ENCODE results near the gene ANKRD53.
A peak's percentile ranks its signal among the peaks of the same experiment; 100 is the strongest.
"Not testable (repeated sequence)": the region's sequence is repeated elsewhere in the genome, so short reads cannot be mapped to it uniquely, and the experiment has no call there.

ANKRD53 gene

DNA sequence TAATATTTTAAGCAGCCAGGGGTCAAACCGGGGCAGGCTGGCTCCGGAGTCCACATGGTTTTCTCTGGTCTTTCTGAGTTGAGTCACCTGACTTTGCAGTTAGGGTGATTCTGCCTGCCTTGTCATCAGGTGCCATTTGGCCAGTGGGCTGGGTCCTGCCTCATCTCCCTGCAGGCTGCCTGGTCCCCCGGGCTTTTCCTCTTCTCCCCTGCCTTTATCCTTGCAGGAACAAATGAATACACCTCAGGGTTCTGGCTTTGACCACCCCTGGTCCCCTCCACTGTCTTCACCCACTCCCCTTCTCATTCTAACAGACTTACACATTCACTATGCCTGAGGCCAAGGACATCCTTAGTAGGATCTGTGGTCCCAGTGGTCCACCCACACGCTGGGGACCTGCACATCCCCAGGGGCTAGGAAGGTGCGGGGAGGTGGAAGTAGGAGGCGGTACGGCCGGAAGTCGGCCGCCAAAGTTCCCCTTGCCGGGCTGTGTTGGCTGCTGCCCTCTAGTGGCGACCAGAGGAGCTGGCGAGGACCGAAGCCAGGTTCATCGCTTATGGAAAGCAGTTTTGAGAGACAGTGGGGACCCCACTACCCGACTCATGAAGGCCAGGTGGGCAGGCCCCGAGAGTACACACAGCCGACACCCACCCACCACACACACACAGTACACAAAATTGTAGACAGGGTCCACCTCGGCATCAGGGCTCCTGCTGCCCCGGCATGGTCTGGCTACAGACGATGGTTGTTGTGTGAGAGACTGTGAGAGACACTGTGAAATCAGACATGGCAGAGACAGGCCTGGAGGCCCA, 22.6 kb downstream of the ANKRD53 start:
- Mint-ChIP-seq H3K27ac (peak overlapping the region; percentile 70), H3K4me1 (ENCODE audit: low read depth) (peaks cover 15% of the 10 kb centered on the region), H3K4me3 (peak overlapping the region; percentile 64), H3K36me3 (ENCODE audit: low read depth) (no peaks in the 10 kb centered on the region), H3K27me3 (ENCODE audit: low read depth) (peaks cover under 1% of the 10 kb centered on the region), H3K9me3 (no peaks in the 10 kb centered on the region)

DNA sequence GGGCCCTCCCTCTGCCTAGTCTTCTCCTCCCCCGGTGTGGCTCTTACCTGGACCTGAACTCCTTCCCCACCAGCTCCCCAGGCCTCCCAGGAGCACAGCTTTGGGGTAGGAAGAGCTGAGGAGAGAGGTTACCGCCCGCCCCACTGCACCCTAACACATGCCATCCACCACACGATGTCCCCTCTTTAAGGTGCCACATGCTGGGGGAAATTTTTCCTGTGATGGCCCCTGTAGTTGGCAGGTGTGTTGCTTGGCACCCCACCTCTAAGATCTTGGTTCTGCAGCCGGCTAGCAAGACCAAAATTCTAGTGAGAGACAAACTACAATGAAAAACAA, 23.1 kb downstream of the ANKRD53 start:
- peak overlapping the region; percentile 26 for H3K27ac Mint-ChIP-seq
- H3K27me3 Mint-ChIP-seq (ENCODE audit: low read depth), result no peaks in the 10 kb centered on the region
- H3K9me3 Mint-ChIP-seq, result no peaks in the 10 kb centered on the region
- H3K36me3 Mint-ChIP-seq (ENCODE audit: low read depth), result no peaks in the 10 kb centered on the region
- H3K4me1 Mint-ChIP-seq (ENCODE audit: low read depth), result peaks cover 15% of the 10 kb centered on the region
- no peak overlapping the region for H3K4me3 Mint-ChIP-seq

DNA sequence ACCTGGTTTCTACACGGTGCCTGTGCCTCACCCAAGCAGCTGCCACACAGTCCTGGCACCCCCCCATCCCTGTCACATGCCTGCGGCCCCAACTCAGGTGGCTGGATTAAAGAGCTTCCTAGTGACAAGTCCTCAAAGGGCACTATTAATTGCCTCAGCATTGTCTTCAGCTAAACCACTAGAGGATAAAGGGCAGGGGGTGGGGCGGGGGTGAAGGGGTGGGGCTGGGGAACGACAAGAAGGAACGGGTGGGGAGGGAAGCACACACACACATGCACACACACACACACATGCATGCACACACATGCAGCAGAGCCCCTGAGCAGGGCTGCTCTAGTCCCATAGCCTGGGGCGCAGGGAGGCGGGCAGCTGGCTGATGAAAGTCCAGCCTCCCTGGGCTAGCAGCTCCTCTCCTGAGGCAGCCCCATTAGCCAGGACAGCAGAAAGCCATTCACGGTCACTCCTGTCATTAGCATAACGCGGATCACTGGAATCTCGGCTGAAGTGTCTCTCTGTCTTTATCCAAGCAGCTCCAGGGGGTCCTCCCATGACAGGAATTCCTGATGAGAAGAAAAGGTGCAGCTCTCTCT, 23.6 kb downstream of the ANKRD53 start:
- no peaks in the 10 kb centered on the region for H3K36me3 Mint-ChIP-seq (ENCODE audit: low read depth)
- H3K4me3 Mint-ChIP-seq, result no peak overlapping the region
- no peaks in the 10 kb centered on the region for H3K27me3 Mint-ChIP-seq (ENCODE audit: low read depth)
- no peaks in the 10 kb centered on the region for H3K9me3 Mint-ChIP-seq
- peaks cover 15% of the 10 kb centered on the region for H3K4me1 Mint-ChIP-seq (ENCODE audit: low read depth)
- no peak overlapping the region for H3K27ac Mint-ChIP-seq

DNA sequence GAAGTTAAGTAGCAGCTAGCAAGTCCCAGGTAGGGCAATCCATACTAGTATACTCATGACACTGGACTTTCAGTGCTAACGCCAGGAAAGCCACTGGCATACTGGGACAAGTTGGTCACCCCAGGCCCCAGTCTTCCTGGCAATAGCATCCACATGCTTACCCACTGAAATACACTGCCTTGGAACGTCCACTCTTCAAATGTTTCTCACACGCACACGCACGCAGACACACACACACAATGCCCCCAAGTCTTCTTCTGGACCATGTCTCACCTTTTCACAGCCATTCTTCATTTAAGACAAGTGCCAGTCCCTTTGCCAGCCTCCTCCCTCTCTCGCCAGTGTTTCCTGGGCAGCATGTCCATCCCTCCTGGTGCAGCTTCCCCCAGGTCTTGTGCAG, 25.0 kb downstream of the ANKRD53 start:
- Mint-ChIP-seq H3K27me3 (ENCODE audit: low read depth) (no peaks in the 10 kb centered on the region), H3K9me3 (no peaks in the 10 kb centered on the region), H3K27ac (no peak overlapping the region), H3K4me3 (no peak overlapping the region), H3K4me1 (ENCODE audit: low read depth) (peaks cover 15% of the 10 kb centered on the region), H3K36me3 (ENCODE audit: low read depth) (no peaks in the 10 kb centered on the region)

DNA sequence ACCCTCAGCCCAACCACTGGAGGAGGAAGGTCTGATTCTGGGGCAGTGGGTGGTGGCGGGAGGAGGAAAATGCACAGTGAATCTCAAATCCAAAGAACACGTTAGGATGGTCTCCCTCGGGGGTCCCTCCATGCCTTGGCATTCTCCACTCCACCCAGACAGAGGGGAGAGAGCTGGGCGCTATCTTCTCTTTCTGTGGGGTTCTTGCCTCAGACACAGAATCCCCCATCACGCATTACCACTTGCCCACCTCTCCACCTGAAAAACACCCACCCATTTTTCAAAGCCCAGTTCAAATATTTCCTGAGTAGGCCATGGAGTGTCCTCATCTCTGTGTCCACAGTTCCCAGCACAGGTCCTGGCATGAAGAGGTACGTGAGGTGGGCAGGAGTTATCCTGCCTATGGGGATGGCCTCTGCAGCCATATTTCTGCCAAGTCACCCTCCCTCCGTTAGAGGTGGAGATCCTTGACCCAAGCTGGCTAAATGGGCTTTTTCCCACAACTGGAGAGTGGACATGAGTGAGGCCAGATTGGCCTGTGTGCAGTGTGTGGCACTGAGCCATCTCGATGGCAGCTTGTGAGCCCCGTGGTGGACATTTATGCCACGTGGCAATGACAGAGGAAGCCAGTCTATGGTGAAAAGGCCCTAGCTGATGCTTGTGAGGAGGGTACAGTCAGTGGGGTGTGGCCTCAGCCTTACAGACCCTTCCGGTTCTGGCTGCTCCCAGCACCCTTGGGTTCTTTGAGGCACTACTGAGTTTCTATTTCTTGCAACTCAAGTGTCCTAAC, 25.7 kb downstream of the ANKRD53 start:
- H3K9me3 Mint-ChIP-seq, result no peaks in the 10 kb centered on the region
- H3K27me3 Mint-ChIP-seq (ENCODE audit: low read depth), result peaks cover 3% of the 10 kb centered on the region
- no peak overlapping the region for H3K27ac Mint-ChIP-seq
- no peaks in the 10 kb centered on the region for H3K36me3 Mint-ChIP-seq (ENCODE audit: low read depth)
- peaks cover 10% of the 10 kb centered on the region for H3K4me1 Mint-ChIP-seq (ENCODE audit: low read depth)
- H3K4me3 Mint-ChIP-seq, result no peak overlapping the region

DNA sequence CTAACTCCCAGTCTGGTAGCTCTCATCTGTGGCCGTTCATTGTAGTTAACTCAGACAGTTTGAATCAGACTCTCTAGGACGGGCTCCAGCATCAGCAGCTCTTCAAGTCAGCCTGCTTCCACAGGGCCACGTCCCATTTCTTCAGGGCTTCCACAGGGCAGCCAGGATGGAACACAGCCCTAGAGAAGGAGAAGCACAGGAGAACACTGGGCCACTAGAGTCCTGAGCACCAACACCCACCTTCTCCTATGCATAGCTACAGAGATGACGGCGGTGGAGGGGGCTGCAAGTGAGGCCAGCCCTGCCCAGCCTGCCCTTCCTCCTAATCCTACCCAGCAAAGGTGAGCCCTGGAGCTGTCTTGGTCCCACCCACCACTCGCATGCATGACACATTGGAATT, 26.4 kb downstream of the ANKRD53 start:
- H3K9me3 Mint-ChIP-seq, result no peaks in the 10 kb centered on the region
- peaks cover 4% of the 10 kb centered on the region for H3K4me1 Mint-ChIP-seq (ENCODE audit: low read depth)
- H3K36me3 Mint-ChIP-seq (ENCODE audit: low read depth), result no peaks in the 10 kb centered on the region
- no peak overlapping the region for H3K27ac Mint-ChIP-seq
- peaks cover 6% of the 10 kb centered on the region for H3K27me3 Mint-ChIP-seq (ENCODE audit: low read depth)
- H3K4me3 Mint-ChIP-seq, result no peak overlapping the region

DNA sequence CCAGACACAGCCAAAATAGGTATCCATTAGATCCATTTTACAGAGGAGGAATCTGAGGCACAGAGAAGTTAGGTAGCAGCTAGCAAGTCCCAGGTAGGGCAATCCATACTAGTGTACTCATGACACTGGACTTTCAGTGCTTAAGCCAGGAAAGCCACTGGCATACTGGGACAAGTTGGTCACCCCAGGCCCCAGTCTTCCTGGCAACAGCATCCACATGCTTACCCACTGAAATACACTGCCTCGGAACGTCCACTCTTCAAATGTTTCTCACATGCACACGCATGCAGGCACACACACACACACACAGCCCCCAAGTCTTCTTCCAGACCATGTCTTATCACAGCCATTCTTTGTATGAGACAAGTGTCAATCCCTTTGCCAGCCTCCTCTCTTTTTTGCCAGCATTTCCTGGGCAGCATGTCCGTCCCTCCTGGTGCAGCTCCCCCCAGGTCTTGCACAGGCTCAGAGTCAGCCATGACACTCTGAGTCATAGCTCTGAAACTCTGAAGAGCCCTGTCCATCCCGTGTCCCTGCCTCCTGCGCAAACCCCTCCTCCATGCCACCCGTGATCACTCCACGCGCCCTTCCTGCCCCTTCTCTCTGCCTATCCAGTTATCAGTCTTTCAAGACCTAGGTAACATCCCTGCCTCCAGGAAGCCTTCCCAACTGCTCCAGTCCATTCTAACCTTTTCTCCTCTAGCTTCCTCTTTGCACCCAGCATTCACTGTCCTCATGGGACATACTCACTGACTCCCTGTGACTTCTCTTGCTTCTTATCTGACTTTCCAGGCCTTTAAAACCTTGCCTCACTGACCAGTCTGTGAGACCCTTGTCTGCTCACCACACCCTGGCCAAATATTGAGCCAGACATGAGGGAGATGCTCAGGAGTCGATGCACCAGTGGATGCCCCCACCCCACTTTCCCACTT, 27.1 kb downstream of the ANKRD53 start:
- Mint-ChIP-seq H3K36me3 (ENCODE audit: low read depth) (no peaks in the 10 kb centered on the region), H3K9me3 (no peaks in the 10 kb centered on the region)

DNA sequence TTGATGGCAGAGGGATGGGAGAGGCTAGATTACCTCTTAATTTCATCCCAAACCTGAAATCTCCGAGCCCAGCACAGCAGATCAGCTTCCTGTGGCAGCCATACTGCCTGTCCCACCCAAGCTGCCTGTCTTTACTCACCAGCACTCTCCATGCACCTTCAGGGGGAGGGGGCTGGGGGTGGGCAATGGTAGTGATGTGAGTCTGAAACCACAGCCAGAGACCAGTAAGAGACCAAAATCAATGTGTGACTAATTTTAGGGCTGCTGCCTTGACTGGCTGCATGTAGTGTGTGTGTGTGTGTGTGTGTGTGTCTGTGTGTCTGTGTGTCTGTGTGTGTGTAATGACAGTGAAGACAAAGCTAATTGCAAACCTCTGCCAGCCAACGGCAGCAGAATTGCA, 27.9 kb downstream of the ANKRD53 start:
- Mint-ChIP-seq H3K4me3 (no peak overlapping the region), H3K9me3 (no peaks in the 10 kb centered on the region), H3K36me3 (ENCODE audit: low read depth) (no peaks in the 10 kb centered on the region), H3K27me3 (ENCODE audit: low read depth) (peaks cover 11% of the 10 kb centered on the region), H3K4me1 (ENCODE audit: low read depth) (no peaks in the 10 kb centered on the region), H3K27ac (no peak overlapping the region)

More for the DNA sequence above, 27.1 kb downstream of the ANKRD53 start:
- Mint-ChIP-seq H3K4me3 (no peak overlapping the region), H3K4me1 (ENCODE audit: low read depth) (peaks cover 4% of the 10 kb centered on the region), H3K27me3 (ENCODE audit: low read depth) (peaks cover 10% of the 10 kb centered on the region), H3K27ac (no peak overlapping the region)

DNA sequence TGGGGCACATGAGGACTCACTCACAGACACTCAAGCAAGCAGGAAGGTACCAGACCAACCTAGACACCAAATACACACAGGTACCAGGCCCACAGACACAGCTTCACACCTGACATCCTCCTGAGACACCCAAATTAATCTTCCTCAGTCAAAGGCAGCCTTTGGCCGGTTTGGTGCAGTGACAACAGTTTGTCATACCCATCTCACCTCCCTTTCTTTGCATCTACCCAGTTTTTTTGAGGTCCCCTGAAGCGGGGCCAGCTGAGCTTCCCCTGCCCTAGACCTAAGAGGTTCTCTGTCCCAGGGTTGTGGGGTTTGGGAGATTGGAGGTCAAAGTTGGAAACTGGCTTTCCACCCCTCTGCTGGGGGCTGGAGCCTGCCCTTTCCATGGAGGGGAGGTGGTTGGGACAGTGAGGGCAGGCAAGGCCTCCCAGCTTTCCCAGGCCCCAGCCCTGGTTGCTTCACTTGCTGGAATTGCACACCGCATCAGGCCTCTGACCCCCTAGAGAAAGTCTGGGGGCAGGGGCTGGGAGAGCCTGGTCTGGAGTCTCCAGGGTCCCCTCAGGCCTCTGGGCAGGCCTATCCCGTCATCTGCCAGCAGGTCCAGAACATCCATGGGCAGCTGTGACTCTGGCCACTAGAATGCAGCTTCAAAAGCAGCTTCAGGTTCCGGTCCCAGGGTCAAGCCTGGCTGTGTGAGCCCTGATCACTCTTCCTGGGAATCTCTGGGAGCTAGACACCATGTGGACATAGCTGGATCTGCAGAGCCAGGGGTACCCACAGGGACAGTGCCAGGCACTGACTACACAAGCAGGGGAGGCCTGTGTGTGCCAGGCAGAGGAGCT, 28.7 kb downstream of the ANKRD53 start:
- H3K4me1 Mint-ChIP-seq (ENCODE audit: low read depth), result no peaks in the 10 kb centered on the region
- no peaks in the 10 kb centered on the region for H3K36me3 Mint-ChIP-seq (ENCODE audit: low read depth)

DNA sequence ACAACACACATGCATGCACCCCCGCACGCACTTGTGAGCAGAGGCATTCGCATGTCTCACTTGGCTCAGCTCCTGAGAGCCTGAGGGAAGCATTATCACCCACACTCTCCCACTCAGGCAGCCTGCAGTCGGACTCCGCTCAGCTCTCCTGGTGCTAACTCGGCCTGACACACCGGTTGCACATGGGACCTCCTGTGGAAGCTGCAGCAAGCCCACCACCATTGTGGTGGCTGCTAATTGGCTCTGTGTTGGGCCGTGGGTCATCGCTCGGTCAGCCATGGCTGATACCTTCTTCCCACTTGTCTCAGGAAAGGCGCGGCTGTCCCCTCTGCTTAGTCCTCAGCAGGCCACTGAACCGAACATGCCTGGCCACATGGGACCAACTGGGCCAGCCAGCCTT, 29.9 kb downstream of the ANKRD53 start:
- Mint-ChIP-seq H3K9me3 (no peaks in the 10 kb centered on the region), H3K27ac (no peak overlapping the region), H3K36me3 (ENCODE audit: low read depth) (no peaks in the 10 kb centered on the region), H3K4me1 (ENCODE audit: low read depth) (no peaks in the 10 kb centered on the region), H3K27me3 (ENCODE audit: low read depth) (peaks cover 18% of the 10 kb centered on the region), H3K4me3 (no peak overlapping the region)

More for the DNA sequence above, 28.7 kb downstream of the ANKRD53 start:
- H3K27ac Mint-ChIP-seq, result no peak overlapping the region
- H3K27me3 Mint-ChIP-seq (ENCODE audit: low read depth), result peaks cover 18% of the 10 kb centered on the region
- H3K4me3 Mint-ChIP-seq, result no peak overlapping the region
- no peaks in the 10 kb centered on the region for H3K9me3 Mint-ChIP-seq

DNA sequence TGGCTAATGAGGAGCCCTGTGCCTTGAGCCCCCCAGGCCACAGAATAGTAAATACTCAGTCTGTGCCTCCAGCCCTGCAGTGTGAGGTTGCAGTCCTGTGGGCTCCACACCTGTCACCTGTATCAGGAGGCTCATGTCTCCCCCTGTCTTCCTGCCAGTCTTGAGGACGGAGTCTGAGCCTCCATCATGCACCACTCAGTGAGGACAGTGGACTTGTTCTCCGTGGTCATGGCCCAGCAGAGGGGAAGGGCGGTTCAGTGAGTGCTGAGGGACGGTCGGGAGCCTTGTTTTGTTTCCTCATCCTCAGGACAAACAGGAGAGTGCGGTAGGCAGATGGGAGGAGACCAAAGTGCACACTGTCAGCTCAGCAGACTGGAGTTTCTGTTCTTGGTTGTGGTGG, 33.4 kb downstream of the ANKRD53 start:
- H3K9me3 Mint-ChIP-seq; H3K27ac Mint-ChIP-seq; H3K36me3 Mint-ChIP-seq (ENCODE audit: low read depth); H3K4me1 Mint-ChIP-seq (ENCODE audit: low read depth); H3K4me3 Mint-ChIP-seq: not testable (repeated sequence)
- peaks cover 18% of the 10 kb centered on the region for H3K27me3 Mint-ChIP-seq (ENCODE audit: low read depth)

DNA sequence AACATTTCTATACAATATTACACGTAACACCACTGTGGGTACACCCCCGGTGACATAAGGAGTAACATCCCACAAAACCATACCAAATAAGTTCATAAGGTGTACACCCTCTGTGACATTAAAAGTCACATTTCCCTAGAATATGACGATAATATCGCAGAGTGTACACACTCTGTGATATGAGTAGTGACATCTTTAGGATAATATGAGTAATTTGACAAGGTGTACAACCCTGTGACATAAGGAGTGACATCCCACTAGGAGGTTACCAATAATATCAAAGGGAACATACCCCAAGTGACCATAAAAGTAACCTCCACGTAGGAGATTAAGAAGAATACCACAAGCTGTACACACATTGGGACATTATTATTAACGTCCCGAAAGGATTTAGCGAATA, 40.2 kb downstream of the ANKRD53 start:
- no peaks in the 10 kb centered on the region for H3K27me3 Mint-ChIP-seq (ENCODE audit: low read depth)
- peaks cover 7% of the 10 kb centered on the region for H3K4me1 Mint-ChIP-seq (ENCODE audit: low read depth)
- no peaks in the 10 kb centered on the region for H3K36me3 Mint-ChIP-seq (ENCODE audit: low read depth)
- H3K9me3 Mint-ChIP-seq, result no peaks in the 10 kb centered on the region
- H3K27ac Mint-ChIP-seq, result no peak overlapping the region
- H3K4me3 Mint-ChIP-seq, result no peak overlapping the region

DNA sequence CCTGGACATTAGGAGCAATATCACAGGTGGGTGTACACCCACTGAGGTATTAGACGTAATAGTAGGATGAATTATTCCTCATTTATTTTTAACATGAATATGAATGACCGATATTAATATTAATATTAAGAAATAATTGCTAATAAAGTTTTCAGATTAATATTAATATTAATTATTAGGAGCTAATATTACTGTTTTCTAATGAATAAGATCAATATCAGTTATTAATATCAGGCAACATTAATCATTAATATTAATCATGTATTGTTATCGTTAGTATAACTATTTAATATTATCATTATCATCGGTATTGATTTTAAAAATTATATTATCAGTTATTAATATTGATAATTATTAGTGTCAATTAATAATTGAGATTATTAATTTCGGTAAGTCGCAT, 41.6 kb downstream of the ANKRD53 start:
- H3K9me3 Mint-ChIP-seq; H3K36me3 Mint-ChIP-seq (ENCODE audit: low read depth); H3K27me3 Mint-ChIP-seq (ENCODE audit: low read depth); H3K27ac Mint-ChIP-seq; H3K4me3 Mint-ChIP-seq: not testable (repeated sequence)
- H3K4me1 Mint-ChIP-seq (ENCODE audit: low read depth), result peaks cover 11% of the 10 kb centered on the region
